HepG2 (cell line): ENCODE measurements around the gene TOP1.

Experiments
- HOXA9 ChIP-seq: sonication (generic); formaldehyde crosslinking; IDR thresholded peaks from 2 replicates; pipeline ENCODE4 v1.8.1; 2022; ENCODE audit warnings: missing genetic modification reagents, mild to moderate bottlenecking, moderate library complexity, borderline replicate concordance
- MYC ChIP-seq: sonication (generic); formaldehyde crosslinking; IDR thresholded peaks from 2 replicates; pipeline ENCODE4 v1.9.0; 2021; ENCODE audit warnings: missing genetic modification reagents, borderline replicate concordance
- SALL1 ChIP-seq: sonication (generic); formaldehyde crosslinking; IDR thresholded peaks from 2 replicates; pipeline ENCODE4 v1.8.0; 2022; ENCODE audit warnings: mild to moderate bottlenecking, missing genetic modification reagents
- TAF1 ChIP-seq: sonication (generic); formaldehyde crosslinking; IDR thresholded peaks from 2 replicates; pipeline ENCODE4 v1.4.0; 2020; ENCODE audit warnings: missing genetic modification reagents
- ZNF138 ChIP-seq: sonication (generic); formaldehyde crosslinking; IDR thresholded peaks from 2 replicates; pipeline ENCODE4 v1.5.0; 2020; ENCODE audit warnings: mild to moderate bottlenecking, low read depth, missing genetic modification reagents
- ZNF17 ChIP-seq: sonication (generic); formaldehyde crosslinking; IDR thresholded peaks from 2 replicates; pipeline ENCODE4 v1.5.0; 2020; ENCODE audit warnings: mild to moderate bottlenecking, missing genetic modification reagents
- ZNF317 ChIP-seq: sonication (generic); formaldehyde crosslinking; IDR thresholded peaks from 2 replicates; pipeline ENCODE4 v1.5.0; 2020; ENCODE audit warnings: mild to moderate bottlenecking, missing genetic modification reagents
- ZNF572 ChIP-seq: sonication (generic); formaldehyde crosslinking; IDR thresholded peaks from 2 replicates; pipeline ENCODE4 v1.5.1; 2020; ENCODE audit warnings: mild to moderate bottlenecking, missing genetic modification reagents
- TF ChIP-seq, protein P1 (sequence below): sonication (generic); formaldehyde crosslinking; IDR thresholded peaks from 2 replicates; pipeline ENCODE4 v1.8.1; 2023; ENCODE audit warnings: missing genetic modification reagents, inconsistent platforms, borderline replicate concordance
- TF ChIP-seq, protein P2 (sequence below): sonication (generic); formaldehyde crosslinking; IDR thresholded peaks from 2 replicates; pipeline ENCODE4 v1.4.0; 2020; ENCODE audit warnings: missing genetic modification reagents

DNA sequence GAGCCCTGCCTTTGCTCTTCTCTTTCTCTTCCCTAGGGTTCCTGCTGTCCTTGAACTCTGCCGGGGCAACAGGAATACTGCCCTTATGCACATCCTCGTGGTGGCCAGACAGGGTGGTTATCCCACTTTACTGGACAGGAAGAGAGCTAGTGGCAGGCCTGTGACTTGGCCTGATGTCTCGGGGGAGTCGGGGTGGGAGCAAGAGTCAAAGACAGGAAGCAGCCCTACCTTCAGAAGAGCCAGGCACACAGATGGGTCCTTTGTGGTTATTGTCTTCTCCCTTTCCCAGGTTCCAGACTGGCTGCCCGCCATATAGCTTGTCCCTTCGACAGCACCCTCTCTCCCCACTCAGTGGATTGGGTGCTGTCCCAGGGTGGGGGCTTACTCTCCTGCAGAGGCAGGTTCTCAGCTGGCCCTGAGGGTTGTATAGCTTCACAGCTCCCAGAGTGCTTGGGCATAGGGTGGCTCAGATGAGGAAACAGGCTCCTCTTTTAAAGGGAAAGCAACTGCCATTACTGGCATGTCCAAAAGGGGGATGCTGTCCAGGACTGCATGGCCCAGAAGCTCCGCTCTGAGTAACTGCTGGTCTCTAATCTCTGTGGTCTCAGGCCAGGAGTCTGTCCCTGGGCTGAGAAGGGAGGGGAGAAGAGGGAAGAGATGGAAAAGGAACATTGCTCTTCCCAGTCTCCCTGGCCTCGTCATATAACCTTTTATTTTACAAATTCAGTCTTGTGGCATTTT lies 126.0 kb downstream of the TOP1 start:
- no peak for TF ChIP-seq HOXA9 (CRISPR knock-in tag)
- no peak for TF ChIP-seq ZNF572 (CRISPR knock-in tag)
- no peak for TF ChIP-seq TAF1 (CRISPR knock-in tag)
- no peak for TF ChIP-seq ZNF17 (CRISPR knock-in tag)
- TF ChIP-seq MYC = no peak
- no peak for TF ChIP-seq ZNF317
- TF ChIP-seq, protein P1, sequence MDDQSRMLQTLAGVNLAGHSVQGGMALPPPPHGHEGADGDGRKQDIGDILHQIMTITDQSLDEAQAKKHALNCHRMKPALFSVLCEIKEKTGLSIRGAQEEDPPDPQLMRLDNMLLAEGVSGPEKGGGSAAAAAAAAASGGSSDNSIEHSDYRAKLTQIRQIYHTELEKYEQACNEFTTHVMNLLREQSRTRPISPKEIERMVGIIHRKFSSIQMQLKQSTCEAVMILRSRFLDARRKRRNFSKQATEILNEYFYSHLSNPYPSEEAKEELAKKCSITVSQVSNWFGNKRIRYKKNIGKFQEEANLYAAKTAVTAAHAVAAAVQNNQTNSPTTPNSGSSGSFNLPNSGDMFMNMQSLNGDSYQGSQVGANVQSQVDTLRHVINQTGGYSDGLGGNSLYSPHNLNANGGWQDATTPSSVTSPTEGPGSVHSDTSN = no peak
- no peak for TF ChIP-seq SALL1 (CRISPR knock-in tag)
- TF ChIP-seq, protein P2, sequence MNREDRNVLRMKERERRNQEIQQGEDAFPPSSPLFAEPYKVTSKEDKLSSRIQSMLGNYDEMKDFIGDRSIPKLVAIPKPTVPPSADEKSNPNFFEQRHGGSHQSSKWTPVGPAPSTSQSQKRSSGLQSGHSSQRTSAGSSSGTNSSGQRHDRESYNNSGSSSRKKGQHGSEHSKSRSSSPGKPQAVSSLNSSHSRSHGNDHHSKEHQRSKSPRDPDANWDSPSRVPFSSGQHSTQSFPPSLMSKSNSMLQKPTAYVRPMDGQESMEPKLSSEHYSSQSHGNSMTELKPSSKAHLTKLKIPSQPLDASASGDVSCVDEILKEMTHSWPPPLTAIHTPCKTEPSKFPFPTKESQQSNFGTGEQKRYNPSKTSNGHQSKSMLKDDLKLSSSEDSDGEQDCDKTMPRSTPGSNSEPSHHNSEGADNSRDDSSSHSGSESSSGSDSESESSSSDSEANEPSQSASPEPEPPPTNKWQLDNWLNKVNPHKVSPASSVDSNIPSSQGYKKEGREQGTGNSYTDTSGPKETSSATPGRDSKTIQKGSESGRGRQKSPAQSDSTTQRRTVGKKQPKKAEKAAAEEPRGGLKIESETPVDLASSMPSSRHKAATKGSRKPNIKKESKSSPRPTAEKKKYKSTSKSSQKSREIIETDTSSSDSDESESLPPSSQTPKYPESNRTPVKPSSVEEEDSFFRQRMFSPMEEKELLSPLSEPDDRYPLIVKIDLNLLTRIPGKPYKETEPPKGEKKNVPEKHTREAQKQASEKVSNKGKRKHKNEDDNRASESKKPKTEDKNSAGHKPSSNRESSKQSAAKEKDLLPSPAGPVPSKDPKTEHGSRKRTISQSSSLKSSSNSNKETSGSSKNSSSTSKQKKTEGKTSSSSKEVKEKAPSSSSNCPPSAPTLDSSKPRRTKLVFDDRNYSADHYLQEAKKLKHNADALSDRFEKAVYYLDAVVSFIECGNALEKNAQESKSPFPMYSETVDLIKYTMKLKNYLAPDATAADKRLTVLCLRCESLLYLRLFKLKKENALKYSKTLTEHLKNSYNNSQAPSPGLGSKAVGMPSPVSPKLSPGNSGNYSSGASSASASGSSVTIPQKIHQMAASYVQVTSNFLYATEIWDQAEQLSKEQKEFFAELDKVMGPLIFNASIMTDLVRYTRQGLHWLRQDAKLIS (CRISPR knock-in tag) = no peak
- TF ChIP-seq ZNF138 (CRISPR knock-in tag) = no peak
